Measurements from ENCODE around the gene XYLT1.

- no peak for TF ChIP-seq SREBF1 (IDR thresholded peaks at IDR 0.05; ENCODE audit: low read length)
- no peak for TF ChIP-seq TAF1 (IDR thresholded peaks at IDR 0.05; ENCODE audit: borderline replicate concordance, low read depth, low read length)
- TF ChIP-seq SKIL (IDR thresholded peaks at IDR 0.05; ENCODE audit: low read depth, poor library complexity, severe bottlenecking) = no peak
- TF ChIP-seq CHD4 (IDR thresholded peaks at IDR 0.05) = no peak
Measured at GRCh38 chr16:17323171-17323570, 147.6 kb downstream of the XYLT1 start.

All from GM12878 (cell line).